Neural cell (in vitro differentiated cells): ENCODE data around the gene CABP1. TPM values are rescaled to one million over a fixed set of nuclear protein-coding genes. Genes with fewer than 3 reads are reported as not detected.

ENCODE experiments used
- H2AFZ ChIP-seq: fragments of 200-600, 300-800 bp; sonication (generic), shearing (Covaris generic); 2 replicates; pipeline ENCODE4 v1.6.0; 2014; ENCODE audit warnings: low read depth, mild to moderate bottlenecking, antibody characterized with exemption, low read length, moderate library complexity
- H3F3A ChIP-seq: fragments of 200-600 bp; shearing (Covaris generic); 2 replicates; pipeline ENCODE4 v1.6.1; 2016; ENCODE audit warnings: mild to moderate bottlenecking, moderate library complexity, mixed read lengths, antibody characterized with exemption, low read length; ENCODE audit not compliant: insufficient read depth, poor library complexity, severe bottlenecking
- H3K27ac ChIP-seq: fragments of 200-600, 300-800 bp; sonication (generic), shearing (Covaris generic); 2 replicates; pipeline ENCODE4 v1.5.1; 2014; ENCODE audit warnings: mild to moderate bottlenecking, low read length, moderate library complexity
- H3K27me3 ChIP-seq: fragments of 300-800, 200-600 bp; sonication (generic), shearing (Covaris generic); 2 replicates; pipeline ENCODE4 v1.6.0; 2014; ENCODE audit warnings: mild to moderate bottlenecking, low read depth, low read length, moderate library complexity; ENCODE audit not compliant: insufficient read depth
- H3K36me3 ChIP-seq: fragments of 300-800, 200-600 bp; sonication (generic), shearing (Covaris generic); 2 replicates; pipeline ENCODE4 v1.5.1; 2014; ENCODE audit warnings: mild to moderate bottlenecking, antibody characterized with exemption, low read length, moderate library complexity; ENCODE audit not compliant: insufficient read depth
- H3K4me2 ChIP-seq: fragments of 300-800, 200-600 bp; sonication (generic), shearing (Covaris generic); 2 replicates; pipeline ENCODE4 v1.6.0; 2014; ENCODE audit warnings: mild to moderate bottlenecking, low read length
- H3K4me3 ChIP-seq: fragments of 300-800, 200-600 bp; sonication (generic), shearing (Covaris generic); 2 replicates; pipeline ENCODE4 v1.5.1; 2014; ENCODE audit warnings: mild to moderate bottlenecking, low read length, moderate library complexity
- H3K79me2 ChIP-seq: fragments of 200-600 bp; shearing (Covaris generic); replicated peaks from 2 replicates; pipeline ENCODE4 v1.6.0; 2014; ENCODE audit warnings: mild to moderate bottlenecking, low read length, moderate library complexity; ENCODE audit not compliant: insufficient read depth
- H3K9ac ChIP-seq: fragments of 300-800, 200-600 bp; sonication (generic), shearing (Covaris generic); 2 replicates; pipeline ENCODE4 v1.6.1; 2016; ENCODE audit warnings: mild to moderate bottlenecking, low read length, mixed read lengths
- H3K9me2 ChIP-seq: fragments of 200-600 bp; shearing (Covaris generic); 2 replicates; pipeline ENCODE4 v1.6.1; 2016; ENCODE audit warnings: mild to moderate bottlenecking, low read length, mixed read lengths; ENCODE audit not compliant: insufficient read depth
- H3K9me3 ChIP-seq: fragments of 200-600, 300-800 bp; sonication (generic), shearing (Covaris generic); 2 replicates; pipeline ENCODE4 v1.6.1; 2016; ENCODE audit warnings: mild to moderate bottlenecking, mixed run types, low read length, moderate library complexity, mixed read lengths
- H4K20me1 ChIP-seq: fragments of 200-600 bp; shearing (Covaris generic); 2 replicates; pipeline ENCODE4 v1.6.1; 2016; ENCODE audit warnings: mild to moderate bottlenecking, mixed run types; ENCODE audit not compliant: insufficient read depth
- EP300 ChIP-seq: fragments of 450-650 bp; conservative IDR thresholded peaks from 2 replicates; pipeline ENCODE4 v1.6.1; 2014; ENCODE audit warnings: antibody characterized with exemption, mild to moderate bottlenecking, moderate library complexity; ENCODE audit not compliant: poor library complexity, severe bottlenecking
- EZH2 ChIP-seq: fragments of 200-600, 300-800 bp; shearing (Covaris generic), sonication (generic); IDR thresholded peaks from 2 replicates; pipeline ENCODE4 v1.6.1; 2014; ENCODE audit warnings: antibody characterized with exemption, low read length, borderline replicate concordance, mild to moderate bottlenecking; ENCODE audit not compliant: insufficient read depth, poor library complexity, severe bottlenecking
- MXI1 ChIP-seq: fragments of 450-650 bp; conservative IDR thresholded peaks from 2 replicates; pipeline ENCODE4 v1.6.1; 2014; ENCODE audit warnings: antibody characterized with exemption, mild to moderate bottlenecking; ENCODE audit not compliant: poor library complexity, severe bottlenecking
- POLR2AphosphoS5 ChIP-seq: IDR thresholded peaks from 2 replicates; pipeline ENCODE4 v1.6.1; 2012
- RAD21 ChIP-seq: fragments of 450-650 bp; conservative IDR thresholded peaks from 2 replicates; pipeline ENCODE4 v1.6.1; 2014; ENCODE audit warnings: antibody characterized with exemption, mild to moderate bottlenecking, moderate library complexity
- SMC3 ChIP-seq: fragments of 450-650 bp; conservative IDR thresholded peaks from 2 replicates; pipeline ENCODE4 v1.6.1; 2014; ENCODE audit warnings: antibody characterized with exemption, mild to moderate bottlenecking, moderate library complexity; ENCODE audit not compliant: poor library complexity
- TAF1 ChIP-seq: IDR thresholded peaks from 2 replicates; pipeline ENCODE4 v1.6.1; 2012; ENCODE audit warnings: low read depth
- polyA plus RNA-seq: library from polyadenylated mRNA; depleted of rRNA; stranded (reverse); fragments of >200 nt; gene quantifications from 2 replicates; pipeline ENCODE4 v1.2.3, GENCODE V29; 2014
- TF ChIP-seq, protein P1 (sequence below): IDR thresholded peaks from 2 replicates; pipeline ENCODE4 v1.6.1; 2012; ENCODE audit warnings: borderline replicate concordance
- TF ChIP-seq, protein P2 (sequence below): fragments of 450-650 bp; IDR thresholded peaks from 2 replicates; pipeline ENCODE4 v1.5.1; 2014; ENCODE audit warnings: antibody characterized with exemption, mild to moderate bottlenecking, moderate library complexity; ENCODE audit not compliant: poor library complexity, severe bottlenecking

Gene CABP1
- polyA plus RNA-seq, 1 donor from 2014 or later, result 0.71 TPM

DNA sequence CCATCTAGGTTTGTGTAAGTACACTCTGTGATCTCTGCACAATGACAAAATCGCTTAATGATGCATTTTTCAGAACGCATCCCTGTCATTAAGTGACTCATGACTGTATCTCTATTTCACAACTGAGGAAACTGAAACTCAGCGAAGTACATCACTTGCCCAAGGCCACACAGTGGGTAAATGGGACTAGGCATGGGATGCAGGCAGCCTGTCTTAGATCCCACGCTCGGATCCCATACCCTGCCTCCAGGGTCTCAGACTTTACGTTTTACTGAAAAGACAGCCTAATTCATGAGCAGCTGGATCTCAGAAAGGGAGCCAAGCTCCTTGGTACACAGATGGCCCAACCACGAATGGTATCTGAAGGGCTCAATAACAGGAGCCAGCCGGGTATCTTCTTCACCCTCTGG lies 44.1 kb downstream of the CABP1 start:
- Histone ChIP-seq H3K9ac (no peak overlapping the region), H3K27ac (no peak overlapping the region), H3K9me2 (no peaks in the 10 kb centered on the region), H3F3A (no peaks in the 10 kb centered on the region), H3K79me2 (peaks cover 22% of the 10 kb centered on the region), H4K20me1 (no peaks in the 10 kb centered on the region), H2AFZ (no peak overlapping the region), H3K27me3 (no peaks in the 10 kb centered on the region), H3K4me3 (no peak overlapping the region), H3K9me3 (no peaks in the 10 kb centered on the region), H3K36me3 (no peaks in the 10 kb centered on the region), H3K4me2 (no peak overlapping the region)
- no peak for TF ChIP-seq POLR2AphosphoS5
- no peak for TF ChIP-seq TAF1
- TF ChIP-seq, protein P1, sequence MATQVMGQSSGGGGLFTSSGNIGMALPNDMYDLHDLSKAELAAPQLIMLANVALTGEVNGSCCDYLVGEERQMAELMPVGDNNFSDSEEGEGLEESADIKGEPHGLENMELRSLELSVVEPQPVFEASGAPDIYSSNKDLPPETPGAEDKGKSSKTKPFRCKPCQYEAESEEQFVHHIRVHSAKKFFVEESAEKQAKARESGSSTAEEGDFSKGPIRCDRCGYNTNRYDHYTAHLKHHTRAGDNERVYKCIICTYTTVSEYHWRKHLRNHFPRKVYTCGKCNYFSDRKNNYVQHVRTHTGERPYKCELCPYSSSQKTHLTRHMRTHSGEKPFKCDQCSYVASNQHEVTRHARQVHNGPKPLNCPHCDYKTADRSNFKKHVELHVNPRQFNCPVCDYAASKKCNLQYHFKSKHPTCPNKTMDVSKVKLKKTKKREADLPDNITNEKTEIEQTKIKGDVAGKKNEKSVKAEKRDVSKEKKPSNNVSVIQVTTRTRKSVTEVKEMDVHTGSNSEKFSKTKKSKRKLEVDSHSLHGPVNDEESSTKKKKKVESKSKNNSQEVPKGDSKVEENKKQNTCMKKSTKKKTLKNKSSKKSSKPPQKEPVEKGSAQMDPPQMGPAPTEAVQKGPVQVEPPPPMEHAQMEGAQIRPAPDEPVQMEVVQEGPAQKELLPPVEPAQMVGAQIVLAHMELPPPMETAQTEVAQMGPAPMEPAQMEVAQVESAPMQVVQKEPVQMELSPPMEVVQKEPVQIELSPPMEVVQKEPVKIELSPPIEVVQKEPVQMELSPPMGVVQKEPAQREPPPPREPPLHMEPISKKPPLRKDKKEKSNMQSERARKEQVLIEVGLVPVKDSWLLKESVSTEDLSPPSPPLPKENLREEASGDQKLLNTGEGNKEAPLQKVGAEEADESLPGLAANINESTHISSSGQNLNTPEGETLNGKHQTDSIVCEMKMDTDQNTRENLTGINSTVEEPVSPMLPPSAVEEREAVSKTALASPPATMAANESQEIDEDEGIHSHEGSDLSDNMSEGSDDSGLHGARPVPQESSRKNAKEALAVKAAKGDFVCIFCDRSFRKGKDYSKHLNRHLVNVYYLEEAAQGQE, result no peak
- TF ChIP-seq SMC3, result no peak
- TF ChIP-seq, protein P2, sequence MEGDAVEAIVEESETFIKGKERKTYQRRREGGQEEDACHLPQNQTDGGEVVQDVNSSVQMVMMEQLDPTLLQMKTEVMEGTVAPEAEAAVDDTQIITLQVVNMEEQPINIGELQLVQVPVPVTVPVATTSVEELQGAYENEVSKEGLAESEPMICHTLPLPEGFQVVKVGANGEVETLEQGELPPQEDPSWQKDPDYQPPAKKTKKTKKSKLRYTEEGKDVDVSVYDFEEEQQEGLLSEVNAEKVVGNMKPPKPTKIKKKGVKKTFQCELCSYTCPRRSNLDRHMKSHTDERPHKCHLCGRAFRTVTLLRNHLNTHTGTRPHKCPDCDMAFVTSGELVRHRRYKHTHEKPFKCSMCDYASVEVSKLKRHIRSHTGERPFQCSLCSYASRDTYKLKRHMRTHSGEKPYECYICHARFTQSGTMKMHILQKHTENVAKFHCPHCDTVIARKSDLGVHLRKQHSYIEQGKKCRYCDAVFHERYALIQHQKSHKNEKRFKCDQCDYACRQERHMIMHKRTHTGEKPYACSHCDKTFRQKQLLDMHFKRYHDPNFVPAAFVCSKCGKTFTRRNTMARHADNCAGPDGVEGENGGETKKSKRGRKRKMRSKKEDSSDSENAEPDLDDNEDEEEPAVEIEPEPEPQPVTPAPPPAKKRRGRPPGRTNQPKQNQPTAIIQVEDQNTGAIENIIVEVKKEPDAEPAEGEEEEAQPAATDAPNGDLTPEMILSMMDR, result no peak
- TF ChIP-seq MXI1, result no peak
- no peak for TF ChIP-seq EP300
- no peak for TF ChIP-seq RAD21
- no peak for TF ChIP-seq EZH2

DNA sequence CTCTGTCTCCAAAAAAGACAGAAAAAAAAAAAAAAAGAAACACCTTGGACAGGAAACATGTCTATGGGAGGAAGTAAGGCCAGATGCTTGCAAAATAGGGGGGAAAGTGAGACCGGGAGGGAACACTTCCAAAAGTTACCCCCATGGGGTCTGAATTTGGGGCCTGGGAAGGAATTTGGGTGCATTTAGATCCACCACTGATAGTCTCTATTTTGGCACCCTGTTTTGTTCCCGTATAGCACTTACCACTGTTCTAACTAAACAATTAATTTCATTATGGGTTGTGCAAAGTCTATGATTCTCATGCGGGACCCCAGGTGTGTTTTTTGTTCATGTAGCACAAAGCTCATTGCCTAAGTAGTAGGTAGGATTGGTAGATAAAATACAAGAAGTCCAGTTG lies 45.1 kb downstream of the CABP1 start:
- no peak overlapping the region for H3K27ac ChIP-seq
- H3K36me3 ChIP-seq, result no peaks in the 10 kb centered on the region
- H3K9me3 ChIP-seq, result no peaks in the 10 kb centered on the region
- peaks cover 31% of the 10 kb centered on the region for H3K79me2 ChIP-seq
- no peaks in the 10 kb centered on the region for H3K27me3 ChIP-seq
- H4K20me1 ChIP-seq, result no peaks in the 10 kb centered on the region
- H3K9me2 ChIP-seq, result no peaks in the 10 kb centered on the region
- H3K4me2 ChIP-seq, result no peak overlapping the region
- H3F3A ChIP-seq, result no peaks in the 10 kb centered on the region
- peak overlapping the region; percentile 89 for H3K4me3 ChIP-seq
- no peak overlapping the region for H2AFZ ChIP-seq
- H3K9ac ChIP-seq, result no peak overlapping the region
- no peak for TF ChIP-seq TAF1
- TF ChIP-seq, protein P2, result no peak
- TF ChIP-seq RAD21, result no peak
- TF ChIP-seq EZH2, result no peak
